Heart right ventricle (tissue), 16 donors: ENCODE measurements around the gene WDR83. TPM values are rescaled to one million over a fixed set of nuclear protein-coding genes. Genes with fewer than 3 reads are reported as not detected.
A peak's percentile ranks its signal among the peaks of the same experiment; 100 is the strongest.

Experiments used
- ATAC-seq, 8 donors: fragments of 200-7000 bp; cut with Tn5 transposase; one replicate each; pipeline ENCODE4 v1.9.1; 2020; ENCODE audit warnings: mild to moderate bottlenecking in 8 of 8, moderate library complexity in 8 of 8, moderate number of reproducible peaks in 1 of 8
- DNase-seq, 2 donors: peaks; one replicate each; pipeline ENCODE4 v3.0.0-alpha.2; 2020
- H3K27ac ChIP-seq, 10 donors: fragments of 200-600 bp; sonication (generic) in 2 of 10; one replicate each; pipeline versions ENCODE4 v1.5.0 to v1.8.0; 2020 to 2022; ENCODE audit warnings: mild to moderate bottlenecking in 3 of 10
- H3K27me3 ChIP-seq, 7 donors: fragments of 200-600 bp; one replicate each; pipeline ENCODE4 v1.8.0; 2021 to 2022; ENCODE audit warnings: mild to moderate bottlenecking in 2 of 7
- H3K36me3 ChIP-seq, 9 donors: fragments of 200-600 bp; sonication (generic) in 1 of 9; one replicate each; pipeline versions ENCODE4 v1.5.0 to v1.8.0; 2020 to 2022; ENCODE audit warnings: mild to moderate bottlenecking in 2 of 9
- H3K4me1 ChIP-seq, 9 donors: fragments of 200-600 bp; sonication (generic) in 1 of 9; one replicate each; pipeline versions ENCODE4 v1.5.0 to v1.8.0; 2020 to 2022; ENCODE audit warnings: mild to moderate bottlenecking in 4 of 9
- H3K4me3 ChIP-seq, 10 donors: fragments of 200-600 bp; sonication (generic) in 2 of 10; one replicate each; pipeline versions ENCODE4 v1.5.0 to v1.8.0; 2020 to 2022; ENCODE audit warnings: mild to moderate bottlenecking in 7 of 10, moderate library complexity in 2 of 10
- H3K9me3 ChIP-seq, 11 donors: fragments of 200-600 bp in 10 of 11; sonication (generic) in 2 of 11; one replicate each; pipeline versions ENCODE4 v1.5.0 to v1.8.0; 2013 to 2022; ENCODE audit warnings: mild to moderate bottlenecking in 2 of 11, control low read depth in 1 of 11, moderate library complexity in 1 of 11
- CTCF ChIP-seq, 9 donors: fragments of 200-600 bp; sonication (generic) in 2 of 9; IDR thresholded peaks; one replicate each; pipeline versions ENCODE4 v1.5.0 to v1.8.0; 2021 to 2022; ENCODE audit warnings: antibody characterized with exemption in 9 of 9, mild to moderate bottlenecking in 5 of 9, moderate library complexity in 1 of 9
- WGBS, 2 donors: extraction: QIAGEN DNeasy Blood & Tissue Kit; methylation state at CpG; one replicate each; pipeline ENCODE4 v1.1.7; 2013; ENCODE audit warnings: inconsistent platforms in 1 of 2; 5-methylcytosine and 5-hydroxymethylcytosine counted together
- intact Hi-C, 10 donors: fragments of 100-400 bp; cut with DNase I; formaldehyde crosslinking; loops; one replicate each; pipeline versions ENCODE4 v1.11.1 to v1.14.2; 2022
- polyA plus RNA-seq, 2 donors: library from polyadenylated mRNA; stranded (reverse); fragments of 200-250 nt; gene quantifications; one replicate each; pipeline ENCODE4 v1.2.3, GENCODE V29; 2013
- total RNA-seq, 10 donors: library from RNA; stranded (reverse); fragmentation: NEBNext Ultra II Directional in 3 of 10; extraction: Animal tissue kit (Norgen Biotek cat#: 25700) in 3 of 10; gene quantifications; one replicate each; pipeline versions ENCODE4 v1.2.1 to v1.2.4, GENCODE V29; 2021 to 2023
- donor health status: Arrhythmogenic right ventricular cardiomyopathy.
- donor health status: ischemic (EF 13 %, LVEDD 7.1; RV severe dilation, severe dysfunction).
- donor health status: healthy with polysubstance abuse.
- donor health status: DM: no; HTN: yes; CAD: no.
- donor health status: DM: no; HTN: no; CAD: no.
- donor health status: ischemic (EF 25% LVEDD 6.9; RV normal size, moderate dysfunction).
- donor health status: ischemic (EF 25% LVEDD 5.7; RV mildly dilated, moderate dysfunction).
- donor health status: healthy.
- donor health status: DM: yes; HTN: yes; CAD: no.
- donor health status: Ischemic cardiomyopathy.
- donor health status: ischemic (EF 35%, LVEDD 5.7; RV mildly dilated, moderate dysfunction).
- donor health status: nonischemic (EF 11% LVEDD 7.7; RV severe dilation, severe dysfunction).
- donor health status: DM: yes; HTN: yes; CAD: no.
- donor health status: PGD.
- donor health status: ischemic (EF 29% LVEDD 5.4; RV normal size, mild dysfunction).
- donor health status: nonischemic (EF 23%, LVEDD 6.1; RV moderate dilation, normal function).

The WDR83 gene
- total and polyA plus RNA-seq, 12 donors, result 5.5 to 19.7 (median 8.1) TPM

GRCh38 chr19:12720851-12721655 lies 54.4 kb downstream of the WDR83 start:
- Histone ChIP-seq H3K27ac (peak overlapping the region; percentile 89 to 97 (median 94)), H3K27me3 (no peaks in the 10 kb centered on the region), H3K36me3 (peaks cover 0 to 35% (median 15%) of the 10 kb centered on the region in 9 donors), H3K4me3 (peak overlapping the region; percentile 58 to 83 (median 70)), H3K4me1 (peaks cover 7 to 50% (median 34%) of the 10 kb centered on the region in 9 donors), H3K9me3 (no peaks in the 10 kb centered on the region)
- DNase-seq (peak in 1 of 2 donors; percentile 34), ATAC-seq (peak; percentile 1 to 40 (median 16))
- 1 to 3% methylated on average over 59 of the region's 59 CpGs for WGBS, 2 donors
- intact Hi-C loops, result loop anchor here in 2 of 10 donors (5.0 kb wide), 2 partner anchors 39 to 71 kb away; partner anchors contain the start of genes DHPS (in 1 of the 2) and JUNB (in 1 of the 2)
- TF ChIP-seq CTCF (IDR thresholded peaks at IDR 0.05), result no peak

GRCh38 chr19:12721656-12722565 lies 55.3 kb downstream of the WDR83 start:
- Histone ChIP-seq H3K4me1 (peaks cover 7 to 50% (median 34%) of the 10 kb centered on the region in 9 donors), H3K27me3 (no peaks in the 10 kb centered on the region), H3K9me3 (no peaks in the 10 kb centered on the region), H3K4me3 (peak overlapping the region; percentile 58 to 83 (median 70)), H3K27ac (peak overlapping the region; percentile 89 to 97 (median 94)), H3K36me3 (peaks cover 0 to 26% (median 8%) of the 10 kb centered on the region in 9 donors)
- WGBS, 2 donors, result 1% methylated on average over 64 to 65 of the region's 65 CpGs
- peak; percentile 62 to 68 for DNase-seq
- ATAC-seq, result peak; percentile 36 to 72 (median 54)
- TF ChIP-seq CTCF (IDR thresholded peaks at IDR 0.05), result no peak
- intact Hi-C loops, result loop anchor here in 4 of 10 donors (1.0 to 5.0 kb wide), 4 partner anchors 12 to 70 kb away; partner anchors contain the start of genes DHPS (in 1 of the 4), GET3 (in 1 of the 4), JUNB (in 1 of the 4) and TRIR (in 1 of the 4)

GRCh38 chr19:12722566-12723380 lies 56.2 kb downstream of the WDR83 start:
- Histone ChIP-seq H3K27me3 (no peaks in the 10 kb centered on the region), H3K36me3 (peaks cover 0 to 22% (median 8%) of the 10 kb centered on the region in 9 donors), H3K4me3 (peak overlapping the region; percentile 58 to 83 (median 70)), H3K9me3 (no peaks in the 10 kb centered on the region), H3K27ac (peak overlapping the region; percentile 89 to 97 (median 94)), H3K4me1 (peaks cover 7 to 50% (median 34%) of the 10 kb centered on the region in 9 donors)
- 0 to 1% methylated on average over 32 of the region's 32 CpGs for WGBS, 2 donors
- DNase-seq, result peak; percentile 93 to 99
- intact Hi-C loops, result loop anchor here in 4 of 10 donors (1.0 to 5.0 kb wide), 4 partner anchors 12 to 70 kb away; partner anchors contain the start of genes DHPS (in 1 of the 4), GET3 (in 1 of the 4), JUNB (in 1 of the 4) and TRIR (in 1 of the 4)
- peak; percentile 87 to 97 (median 94) for ATAC-seq
- TF ChIP-seq CTCF (IDR thresholded peaks at IDR 0.05), result no peak
